ENCODE data around the gene F2R. TPM values are rescaled to one million over a fixed set of nuclear protein-coding genes. Genes with fewer than 3 reads are reported as not detected.

The F2R gene
- total and polyA plus RNA-seq, 10 of the 15 experiments (the other 5 are each of a cell fraction or from before 2014, with no cell fraction given), result 1.8 to 75.4 (median 8.0) TPM

GRCh38 chr5:76691467-76692273, 24.3 kb upstream of the F2R start (continued):
- TF ChIP-seq HSF1 (IDR thresholded peaks at IDR 0.05; ENCODE audit: low read depth, low read length), result no peak
- no peak for TF ChIP-seq TCF12 (IDR thresholded peaks at IDR 0.05; ENCODE audit: low read depth, low read length)
- TF ChIP-seq MTA2 (IDR thresholded peaks at IDR 0.05; ENCODE audit: low read depth), result peak; percentile 77
- TF ChIP-seq RELB (IDR thresholded peaks at IDR 0.05; ENCODE audit: low read depth), result no peak
- no peak for TF ChIP-seq POLR2AphosphoS2 (IDR thresholded peaks at IDR 0.05; ENCODE audit: low read depth, low read length)
- TF ChIP-seq KAT2A (conservative IDR thresholded peaks at IDR 0.05; ENCODE audit: control insufficient read depth, low read depth, low read length), result no peak
- no peak for TF ChIP-seq CEBPZ (IDR thresholded peaks at IDR 0.05; ENCODE audit: low read depth, low read length)
- no peak for TF ChIP-seq NFXL1 (IDR thresholded peaks at IDR 0.05; ENCODE audit: borderline replicate concordance)
- TF ChIP-seq NR2F1 (conservative IDR thresholded peaks at IDR 0.05), result 0 out of 2 replicates have a peak, but pooled peaks have one; percentile 48
- no peak for TF ChIP-seq POLR2AphosphoS5 (IDR thresholded peaks at IDR 0.05; ENCODE audit: low read length)
- TF ChIP-seq CREB1 (IDR thresholded peaks at IDR 0.05; ENCODE audit: low read depth), result no peak
- TF ChIP-seq WRNIP1 (IDR thresholded peaks at IDR 0.05; ENCODE audit: borderline replicate concordance, low read depth, low read length), result no peak
- TF ChIP-seq KLF5 (IDR thresholded peaks at IDR 0.05; ENCODE audit: partially characterized antibody), result no peak
- no peak for TF ChIP-seq RB1 (IDR thresholded peaks at IDR 0.05; ENCODE audit: borderline replicate concordance)
- TF ChIP-seq PAX5 (IDR thresholded peaks at IDR 0.05; ENCODE audit: borderline replicate concordance, low read depth, low read length), result no peak
- TF ChIP-seq FOXK2 (IDR thresholded peaks at IDR 0.05), result no peak
- TF ChIP-seq ZNF384 (IDR thresholded peaks at IDR 0.05; ENCODE audit: borderline replicate concordance, low read depth, low read length), result no peak
- no peak for TF ChIP-seq RFX5 (IDR thresholded peaks at IDR 0.05; ENCODE audit: low read depth, low read length)
- TF ChIP-seq NBN (IDR thresholded peaks at IDR 0.05), result no peak
- TF ChIP-seq ZBTB40 (IDR thresholded peaks at IDR 0.05; ENCODE audit: borderline replicate concordance), result no peak
